Spleen (tissue), 11 donors: ENCODE results near the gene AKIRIN2. TPM values are rescaled to one million over a fixed set of nuclear protein-coding genes. Genes with fewer than 3 reads are reported as not detected.

ENCODE experiments used
- DNase-seq: peaks from one replicate; pipeline ENCODE4 v3.0.0-alpha.2; 2020
- H3K27ac ChIP-seq, 8 donors: fragments of 200-600 bp; sonication (generic) in 7 of 8; 1 replicate in 4 of 8; 2 replicates in 4 of 8; pipeline versions ENCODE4 v1.5.0 to v1.8.0; 2016 to 2021; ENCODE audit warnings: inconsistent platforms in 4 of 8, mild to moderate bottlenecking in 4 of 8, moderate library complexity in 1 of 8
- H3K27me3 ChIP-seq, 7 donors: fragments of 200-600 bp; sonication (generic) in 6 of 7; replicated peaks in 1 of 7; 1 replicate in 4 of 7; 2 replicates in 3 of 7; pipeline versions ENCODE4 v1.5.0 to v1.8.0; 2016 to 2021; ENCODE audit warnings: inconsistent platforms in 3 of 7, mild to moderate bottlenecking in 1 of 7
- H3K36me3 ChIP-seq, 6 donors: fragments of 200-600 bp; sonication (generic) in 5 of 6; 1 replicate in 4 of 6; 2 replicates in 2 of 6; pipeline versions ENCODE4 v1.5.0 to v1.8.0; 2016 to 2021; ENCODE audit warnings: inconsistent platforms in 2 of 6
- H3K4me1 ChIP-seq, 6 donors: fragments of 200-600 bp; sonication (generic) in 5 of 6; 1 replicate in 3 of 6; 2 replicates in 3 of 6; pipeline versions ENCODE4 v1.5.0 to v1.8.0; 2016 to 2021; ENCODE audit warnings: inconsistent platforms in 3 of 6
- H3K4me3 ChIP-seq, 8 donors: fragments of 200-600 bp; sonication (generic) in 7 of 8; 1 replicate in 4 of 8; 2 replicates in 4 of 8; pipeline versions ENCODE4 v1.5.0 to v1.8.0; 2016 to 2021; ENCODE audit warnings: inconsistent platforms in 4 of 8, mild to moderate bottlenecking in 4 of 8, moderate library complexity in 2 of 8
- H3K9me3 ChIP-seq, 8 donors: fragments of 200-600 bp; sonication (generic) in 7 of 8; 1 replicate in 4 of 8; 2 replicates in 4 of 8; pipeline versions ENCODE4 v1.5.0 to v1.8.0; 2016 to 2021; ENCODE audit warnings: inconsistent platforms in 4 of 8
- POLR2A ChIP-seq, 3 donors: fragments of 450-650 bp; IDR thresholded peaks; one replicate each; pipeline ENCODE4 v1.5.1; 2017; ENCODE audit warnings: antibody characterized with exemption in 3 of 3, mild to moderate bottlenecking in 1 of 3
- POLR2AphosphoS5 ChIP-seq, 3 donors: sonication (generic); formaldehyde crosslinking; IDR thresholded peaks; one replicate each; pipeline ENCODE4 v1.5.1; 2017; ENCODE audit warnings: antibody characterized with exemption in 3 of 3
- WGBS, 5 donors: extraction: QIAGEN DNeasy Blood & Tissue Kit in 3 of 5; methylation state at CpG; one replicate each; pipeline versions ENCODE4 v1.1.5 to v1.1.7; 2013 to 2018; 5-methylcytosine and 5-hydroxymethylcytosine counted together
- intact Hi-C: fragments of 100-400 bp; cut with DNase I; formaldehyde crosslinking; loops from one replicate; pipeline ENCODE4 v1.15.0; 2023; ENCODE audit warnings: low total_unique reads
- polyA plus RNA-seq, 3 donors: library from polyadenylated mRNA; stranded (reverse); fragments of 200-250 nt; gene quantifications; one replicate each; pipeline ENCODE4 v1.2.1, GENCODE V29; 2013
- total RNA-seq, 7 donors: library from RNA; depleted of rRNA in 3 of 7; stranded (reverse); fragments of >200 nt in 3 of 7; fragmentation: NEBNext Ultra II Directional in 4 of 7; extraction: Animal tissue kit (Norgen Biotek cat#: 25700) in 4 of 7; gene quantifications; one replicate each; pipeline versions ENCODE4 v1.1.0 to v1.2.1, GENCODE V29; 2016 to 2021
- TF ChIP-seq, protein P1 (sequence below), 11 experiments: fragments of 200-600 bp in 7 of 11; fragments of 450-650 bp in 4 of 11; sonication (generic) in 4 of 11; IDR thresholded peaks in 8 of 11; conservative IDR thresholded peaks in 3 of 11; 1 replicate in 7 of 11; 2 replicates in 4 of 11; pipeline versions ENCODE4 v1.4.0 to v1.8.0; 2016 to 2021; ENCODE audit warnings: antibody characterized with exemption in 11 of 11, inconsistent platforms in 4 of 11, mild to moderate bottlenecking in 1 of 11
- donor health status: healthy with polysubstance abuse.
- donor health status: DM: no; HTN: no; CAD: no; lungs with moderate emphysema.
- donor health status: DM: no; HTN: no; CAD: no.
- donor health status: Bipolar disorder and iron deficiency.
- donor health status: healthy.
- donor health status: DM: no; HTN: no; CAD: no.
- donor health status: DM: yes; HTN: yes; CAD: no.

The AKIRIN2 gene
- total and polyA plus RNA-seq, 10 donors: 35.1 to 106 (median 68.2) TPM

DNA sequence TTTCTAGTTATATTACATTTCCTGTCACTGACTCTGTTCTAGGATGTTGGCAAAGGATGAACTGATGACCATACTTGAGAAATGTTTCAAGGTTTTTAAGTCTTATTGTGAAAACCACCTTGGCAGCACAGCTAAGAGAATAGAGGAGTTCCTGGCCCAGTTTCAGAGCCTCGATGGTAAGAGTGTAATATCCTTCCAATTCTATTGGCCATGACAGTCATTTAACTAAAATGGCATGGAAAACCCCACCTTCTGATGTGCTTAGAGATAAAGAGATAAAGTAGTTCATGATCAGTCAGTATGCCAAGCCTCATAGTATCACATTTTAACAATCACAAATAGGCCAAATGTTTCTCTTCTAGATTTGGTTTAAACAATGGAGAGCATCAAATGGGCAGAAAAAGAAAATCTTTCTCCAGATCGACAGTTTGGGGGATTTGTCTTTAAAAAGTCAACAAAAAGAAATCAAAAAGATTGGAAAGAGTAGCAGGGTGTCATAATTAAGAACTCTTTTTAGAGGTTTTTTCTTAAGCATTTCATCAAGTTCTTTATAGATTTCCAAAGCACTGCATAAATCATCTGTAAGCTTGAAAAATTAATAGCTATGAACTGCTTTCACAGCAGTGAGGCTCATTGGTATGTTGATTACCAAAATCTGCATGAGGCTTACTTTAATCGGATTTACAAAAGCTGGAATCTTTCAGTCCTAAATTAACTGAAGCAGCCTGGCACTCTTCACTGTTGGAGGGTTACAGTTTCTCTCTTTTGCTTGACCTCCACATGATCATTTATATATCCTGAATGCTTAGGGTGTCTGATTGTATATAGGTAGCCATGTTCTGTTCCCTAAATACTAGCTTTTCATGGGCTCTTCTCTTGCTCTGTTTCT is 48.7 kb downstream of the AKIRIN2 start:
- H3K4me3 ChIP-seq: no peak overlapping the region
- no peaks in the 10 kb centered on the region for H3K27me3 ChIP-seq
- intact Hi-C loops: no loop called here
- TF ChIP-seq, protein P1, sequence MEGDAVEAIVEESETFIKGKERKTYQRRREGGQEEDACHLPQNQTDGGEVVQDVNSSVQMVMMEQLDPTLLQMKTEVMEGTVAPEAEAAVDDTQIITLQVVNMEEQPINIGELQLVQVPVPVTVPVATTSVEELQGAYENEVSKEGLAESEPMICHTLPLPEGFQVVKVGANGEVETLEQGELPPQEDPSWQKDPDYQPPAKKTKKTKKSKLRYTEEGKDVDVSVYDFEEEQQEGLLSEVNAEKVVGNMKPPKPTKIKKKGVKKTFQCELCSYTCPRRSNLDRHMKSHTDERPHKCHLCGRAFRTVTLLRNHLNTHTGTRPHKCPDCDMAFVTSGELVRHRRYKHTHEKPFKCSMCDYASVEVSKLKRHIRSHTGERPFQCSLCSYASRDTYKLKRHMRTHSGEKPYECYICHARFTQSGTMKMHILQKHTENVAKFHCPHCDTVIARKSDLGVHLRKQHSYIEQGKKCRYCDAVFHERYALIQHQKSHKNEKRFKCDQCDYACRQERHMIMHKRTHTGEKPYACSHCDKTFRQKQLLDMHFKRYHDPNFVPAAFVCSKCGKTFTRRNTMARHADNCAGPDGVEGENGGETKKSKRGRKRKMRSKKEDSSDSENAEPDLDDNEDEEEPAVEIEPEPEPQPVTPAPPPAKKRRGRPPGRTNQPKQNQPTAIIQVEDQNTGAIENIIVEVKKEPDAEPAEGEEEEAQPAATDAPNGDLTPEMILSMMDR (IDR thresholded peaks at IDR 0.05 in 8 of 11, conservative IDR thresholded peaks at IDR 0.05 in 3 of 11): no peak
- DNase-seq: no peak
- H3K4me1 ChIP-seq: peaks cover 0 to 16% (median 9%) of the 10 kb centered on the region in 6 donors
- H3K9me3 ChIP-seq: no peaks in the 10 kb centered on the region
- H3K27ac ChIP-seq: no peak overlapping the region
- WGBS, 5 donors: 61 to 74% (median 66%) methylated on average over 3 of the region's 3 CpGs
- H3K36me3 ChIP-seq: peaks cover 0 to 55% (median 0%) of the 10 kb centered on the region in 6 donors

DNA sequence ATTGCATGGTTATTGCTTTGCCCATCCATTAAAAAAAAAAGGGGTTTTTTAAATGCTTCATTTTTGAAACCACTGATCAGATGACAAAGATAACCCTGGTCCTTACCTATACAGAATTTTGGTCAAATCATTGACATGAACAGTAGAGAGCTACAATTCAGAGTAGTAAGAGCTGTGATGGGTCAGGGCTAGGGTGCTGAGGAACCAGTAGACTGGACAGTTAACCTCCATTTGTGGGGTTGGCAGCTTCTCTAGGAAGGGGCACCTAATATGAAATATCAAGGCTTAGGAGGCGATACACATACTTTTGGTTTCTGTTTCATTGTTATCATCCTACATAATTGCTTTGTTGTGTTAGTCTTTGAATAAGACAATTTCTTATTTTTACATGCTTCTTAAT is 57.0 kb downstream of the AKIRIN2 start:
- H3K9me3 ChIP-seq: no peaks in the 10 kb centered on the region
- peaks cover 0 to 19% (median 0%) of the 10 kb centered on the region in 6 donors for H3K36me3 ChIP-seq
- H3K4me3 ChIP-seq: peak overlapping the region in 2 of 8 donors; percentile 2 to 34
- TF ChIP-seq POLR2AphosphoS5 (IDR thresholded peaks at IDR 0.05) (no peak), POLR2A (IDR thresholded peaks at IDR 0.05) (no peak)
- TF ChIP-seq, protein P1 (IDR thresholded peaks at IDR 0.05 in 8 of 11, conservative IDR thresholded peaks at IDR 0.05 in 3 of 11): no peak
- 7 to 32% (median 25%) methylated on average over 1 of the region's 1 CpG for WGBS, 5 donors
- no peak for DNase-seq
- no peaks in the 10 kb centered on the region for H3K27me3 ChIP-seq
- H3K4me1 ChIP-seq: peaks cover 0 to 14% (median 4%) of the 10 kb centered on the region in 6 donors
- intact Hi-C loops: no loop called here
- peak overlapping the region in 5 of 8 donors; percentile 29 to 51 (median 36) for H3K27ac ChIP-seq

DNA sequence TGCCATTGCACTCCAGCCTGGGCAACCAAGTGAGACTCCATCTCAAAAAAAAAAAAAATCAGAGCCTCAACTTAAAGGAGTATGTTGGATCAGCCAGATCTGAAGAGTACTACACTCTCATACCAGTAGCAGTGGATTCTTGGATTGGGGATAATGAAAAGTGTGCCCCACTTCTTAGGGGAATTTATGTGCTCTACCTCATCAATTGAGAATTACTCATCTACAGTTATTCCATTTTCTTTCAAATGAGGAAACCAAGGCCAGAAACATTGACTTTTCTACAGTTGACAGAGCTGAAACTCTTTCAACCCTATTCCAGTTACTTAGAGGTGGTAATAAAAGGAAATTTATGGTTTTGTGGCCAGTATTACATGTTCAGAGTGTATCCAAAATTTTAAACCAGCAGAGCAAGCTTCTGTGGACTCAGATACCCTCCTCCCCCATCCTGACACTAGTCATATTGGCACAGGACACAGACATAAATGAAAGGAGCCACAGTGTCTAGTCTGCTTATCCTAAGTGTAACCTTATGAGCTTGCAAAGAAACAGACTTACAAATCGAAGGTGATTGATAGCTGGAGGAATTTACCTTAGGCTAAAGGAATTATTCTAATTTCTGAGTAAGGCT is 60.9 kb downstream of the AKIRIN2 start:
- H3K4me1 ChIP-seq: peaks cover 0 to 14% (median 4%) of the 10 kb centered on the region in 6 donors
- TF ChIP-seq POLR2AphosphoS5 (IDR thresholded peaks at IDR 0.05): no peak
- TF ChIP-seq POLR2A (IDR thresholded peaks at IDR 0.05): no peak
- TF ChIP-seq, protein P1 (IDR thresholded peaks at IDR 0.05 in 8 of 11, conservative IDR thresholded peaks at IDR 0.05 in 3 of 11): no peak
- intact Hi-C loops: no loop called here
- H3K27me3 ChIP-seq: no peaks in the 10 kb centered on the region
- H3K27ac ChIP-seq: no peak overlapping the region
- H3K9me3 ChIP-seq: no peaks in the 10 kb centered on the region
- peaks cover 0 to 46% (median 7%) of the 10 kb centered on the region in 6 donors for H3K36me3 ChIP-seq
- no peak for DNase-seq
- 85 to 88% (median 86%) methylated on average over 1 of the region's 1 CpG for WGBS, 5 donors
- no peak overlapping the region for H3K4me3 ChIP-seq

DNA sequence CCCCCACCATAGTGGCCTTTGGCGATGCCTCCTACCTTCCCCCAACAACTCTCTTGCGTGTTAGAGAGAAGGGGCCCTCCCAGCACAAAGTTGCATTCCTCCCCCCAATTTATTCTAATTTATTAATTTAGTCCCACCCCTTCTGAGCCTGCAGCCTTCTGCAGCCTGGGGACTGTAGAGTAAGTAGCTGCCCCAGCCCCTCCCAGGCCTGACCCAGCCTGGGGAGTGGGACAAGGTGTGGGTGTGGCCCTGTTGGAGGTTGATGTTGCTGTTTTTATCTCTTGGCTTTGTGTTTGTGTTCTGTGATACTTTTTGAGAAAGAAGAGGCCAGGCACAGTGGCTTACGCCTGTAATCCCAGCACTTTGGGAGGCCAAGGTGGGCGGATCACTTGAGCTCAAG is 62.7 kb downstream of the AKIRIN2 start:
- peaks cover 0 to 63% (median 13%) of the 10 kb centered on the region in 6 donors for H3K36me3 ChIP-seq
- TF ChIP-seq POLR2A (IDR thresholded peaks at IDR 0.05): no peak
- TF ChIP-seq, protein P1 (IDR thresholded peaks at IDR 0.05 in 8 of 11, conservative IDR thresholded peaks at IDR 0.05 in 3 of 11): no peak
- TF ChIP-seq POLR2AphosphoS5 (IDR thresholded peaks at IDR 0.05): no peak
- peaks cover 0 to under 1% (median 0%) of the 10 kb centered on the region in 6 donors for H3K4me1 ChIP-seq
- no peaks in the 10 kb centered on the region for H3K9me3 ChIP-seq
- intact Hi-C loops: no loop called here
- H3K27me3 ChIP-seq: no peaks in the 10 kb centered on the region
- 97 to 100% (median 98%) methylated on average over 4 of the region's 4 CpGs for WGBS, 5 donors
- H3K4me3 ChIP-seq: no peak overlapping the region
- no peak overlapping the region for H3K27ac ChIP-seq
- no peak for DNase-seq
